BE2C (cell line): ENCODE measurements around the gene FST.

Experiments
- DNase-seq: peaks from one replicate; pipeline ENCODE4 v3.0.0-alpha.2; 2020
- H3K27me3 ChIP-seq: fragments of 250-450 bp; sonication (Bioruptor Pico); 2 replicates; pipeline ENCODE4 v1.5.1; 2020; ENCODE audit warnings: mild to moderate bottlenecking
- H3K36me3 ChIP-seq: fragments of 250-450 bp; sonication (Bioruptor Pico); 2 replicates; pipeline ENCODE4 v1.5.1; 2020; ENCODE audit warnings: mild to moderate bottlenecking
- H3K4me1 ChIP-seq: fragments of 250-450 bp; sonication (Bioruptor Pico); 2 replicates; pipeline ENCODE4 v1.5.1; 2020
- H3K4me3 ChIP-seq: 2 replicates; pipeline ENCODE4 v1.5.1; 2011; ENCODE audit warnings: low read depth, low read length
- H3K9me3 ChIP-seq: fragments of 250-450 bp; sonication (Bioruptor Pico); 2 replicates; pipeline ENCODE4 v1.5.1; 2020
- TF ChIP-seq, protein P1 (sequence below): IDR thresholded peaks from 2 replicates; pipeline ENCODE4 v1.5.1; 2012; ENCODE audit warnings: mild to moderate bottlenecking, low read depth, low read length

Gene FST

DNA sequence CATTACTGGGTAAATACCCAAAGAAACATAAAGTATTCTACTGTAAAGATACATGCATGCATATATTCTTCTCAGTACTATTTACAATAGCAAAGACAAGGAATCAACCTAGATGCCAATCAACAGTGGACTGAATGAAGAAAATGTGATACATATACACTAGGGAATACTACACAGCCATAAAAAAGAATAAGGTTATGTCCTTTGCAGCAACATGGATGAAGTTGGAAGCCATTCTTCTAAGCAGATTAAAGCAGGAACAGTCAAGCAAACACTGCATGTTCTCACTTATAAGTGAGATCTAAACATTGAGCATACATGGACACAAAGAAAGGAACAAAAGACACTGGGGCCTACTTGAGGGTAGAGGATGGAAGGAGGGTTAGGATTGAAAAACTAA is 40.4 kb downstream of the FST start:
- Histone ChIP-seq H3K9me3 (no peaks in the 10 kb centered on the region), H3K4me1 (no peaks in the 10 kb centered on the region), H3K4me3 (no peak overlapping the region), H3K36me3 (no peaks in the 10 kb centered on the region), H3K27me3 (no peaks in the 10 kb centered on the region)
- TF ChIP-seq, protein P1, sequence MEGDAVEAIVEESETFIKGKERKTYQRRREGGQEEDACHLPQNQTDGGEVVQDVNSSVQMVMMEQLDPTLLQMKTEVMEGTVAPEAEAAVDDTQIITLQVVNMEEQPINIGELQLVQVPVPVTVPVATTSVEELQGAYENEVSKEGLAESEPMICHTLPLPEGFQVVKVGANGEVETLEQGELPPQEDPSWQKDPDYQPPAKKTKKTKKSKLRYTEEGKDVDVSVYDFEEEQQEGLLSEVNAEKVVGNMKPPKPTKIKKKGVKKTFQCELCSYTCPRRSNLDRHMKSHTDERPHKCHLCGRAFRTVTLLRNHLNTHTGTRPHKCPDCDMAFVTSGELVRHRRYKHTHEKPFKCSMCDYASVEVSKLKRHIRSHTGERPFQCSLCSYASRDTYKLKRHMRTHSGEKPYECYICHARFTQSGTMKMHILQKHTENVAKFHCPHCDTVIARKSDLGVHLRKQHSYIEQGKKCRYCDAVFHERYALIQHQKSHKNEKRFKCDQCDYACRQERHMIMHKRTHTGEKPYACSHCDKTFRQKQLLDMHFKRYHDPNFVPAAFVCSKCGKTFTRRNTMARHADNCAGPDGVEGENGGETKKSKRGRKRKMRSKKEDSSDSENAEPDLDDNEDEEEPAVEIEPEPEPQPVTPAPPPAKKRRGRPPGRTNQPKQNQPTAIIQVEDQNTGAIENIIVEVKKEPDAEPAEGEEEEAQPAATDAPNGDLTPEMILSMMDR: no peak
- DNase-seq: no peak
